CD4-positive, alpha-beta T cell treated with Interleukin-17A for 4 hours (primary cell): ENCODE data around the gene SLC22A12.

Experiments used
- DNase-seq: peaks from one replicate; pipeline ENCODE4 v3.0.0-alpha.2; 2020; ENCODE audit warnings: mixed read lengths

Gene SLC22A12

DNA sequence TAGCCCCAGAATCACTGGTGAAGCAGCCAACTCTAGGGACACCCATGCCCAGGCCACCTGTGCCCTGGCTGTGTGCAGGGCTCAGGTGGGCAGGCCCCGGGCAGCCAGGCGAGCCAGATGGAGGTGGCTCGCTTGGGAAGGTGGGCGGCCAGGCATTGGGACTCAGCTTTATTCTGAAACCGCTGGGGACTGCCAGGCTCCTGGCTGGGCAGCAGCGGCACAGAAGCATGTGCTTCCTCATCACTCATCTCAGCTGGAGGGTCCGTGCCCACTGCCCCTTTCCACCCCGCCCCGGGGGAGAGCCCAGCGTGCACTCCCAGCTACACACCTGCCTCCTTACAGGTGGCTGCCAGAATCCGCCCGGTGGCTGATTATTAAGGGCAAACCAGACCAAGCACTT lies 27.1 kb upstream of the SLC22A12 start:
- DNase-seq: no peak

DNA sequence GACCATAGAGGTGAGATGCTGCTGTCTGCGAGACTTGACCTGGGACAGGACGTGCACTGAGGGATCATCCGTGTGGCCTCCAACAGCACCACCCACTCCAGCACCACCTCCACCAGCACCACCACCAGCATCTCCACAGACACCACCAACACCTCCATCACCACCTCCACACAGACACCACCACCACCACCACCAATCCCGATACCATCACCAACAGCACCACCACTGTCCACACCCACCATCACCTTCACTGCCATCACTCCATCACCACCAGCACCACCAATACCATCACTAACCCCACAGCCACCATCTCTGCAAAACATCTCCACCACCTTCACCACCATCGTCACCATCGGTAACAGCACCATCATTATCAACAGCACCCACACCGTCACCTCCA lies 26.6 kb upstream of the SLC22A12 start:
- no peak for DNase-seq

DNA sequence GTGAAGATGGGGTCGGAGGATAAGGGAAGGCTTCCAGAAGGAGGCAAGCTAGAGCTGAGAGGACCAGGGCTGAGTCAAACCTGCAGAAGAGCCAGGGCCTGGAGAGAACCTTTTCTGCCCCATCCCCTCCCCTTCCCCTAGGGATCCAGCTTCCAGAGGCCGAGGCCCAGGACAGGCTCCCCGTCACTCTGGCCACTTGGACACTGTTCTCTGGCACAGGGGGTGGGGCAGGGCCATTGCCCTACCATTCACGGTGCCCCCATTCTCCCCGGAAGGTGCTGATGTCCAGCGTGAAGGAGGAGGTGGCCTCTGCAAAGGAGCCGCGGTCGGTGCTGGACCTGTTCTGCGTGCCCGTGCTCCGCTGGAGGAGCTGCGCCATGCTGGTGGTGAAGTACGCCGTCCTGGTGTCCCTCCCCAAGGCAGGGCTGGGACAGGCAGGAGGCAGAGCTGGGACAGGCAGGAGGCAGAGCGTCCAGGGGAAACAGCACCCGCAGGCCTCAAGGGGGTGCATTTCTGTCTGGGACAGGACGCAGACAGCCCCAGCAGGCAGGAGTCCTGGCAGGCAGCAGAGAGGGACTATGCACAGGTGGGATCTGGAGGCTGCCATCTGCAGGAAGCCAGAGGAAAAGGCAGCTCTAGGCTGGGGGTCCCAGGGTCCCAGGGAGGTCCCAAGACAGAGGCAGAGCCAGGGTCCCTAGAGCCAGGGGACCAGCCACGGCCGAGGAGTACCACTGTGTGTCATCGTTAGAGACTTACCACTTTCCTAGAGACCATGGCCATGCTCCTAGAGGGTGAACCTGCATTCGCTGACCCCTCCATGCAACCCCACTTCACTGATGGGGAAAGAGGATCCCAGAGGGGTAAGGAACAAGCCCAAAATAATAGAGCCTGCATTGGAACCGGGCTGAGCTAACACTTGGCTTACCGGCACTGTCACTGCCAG lies 25.8 kb upstream of the SLC22A12 start:
- DNase-seq: no peak

DNA sequence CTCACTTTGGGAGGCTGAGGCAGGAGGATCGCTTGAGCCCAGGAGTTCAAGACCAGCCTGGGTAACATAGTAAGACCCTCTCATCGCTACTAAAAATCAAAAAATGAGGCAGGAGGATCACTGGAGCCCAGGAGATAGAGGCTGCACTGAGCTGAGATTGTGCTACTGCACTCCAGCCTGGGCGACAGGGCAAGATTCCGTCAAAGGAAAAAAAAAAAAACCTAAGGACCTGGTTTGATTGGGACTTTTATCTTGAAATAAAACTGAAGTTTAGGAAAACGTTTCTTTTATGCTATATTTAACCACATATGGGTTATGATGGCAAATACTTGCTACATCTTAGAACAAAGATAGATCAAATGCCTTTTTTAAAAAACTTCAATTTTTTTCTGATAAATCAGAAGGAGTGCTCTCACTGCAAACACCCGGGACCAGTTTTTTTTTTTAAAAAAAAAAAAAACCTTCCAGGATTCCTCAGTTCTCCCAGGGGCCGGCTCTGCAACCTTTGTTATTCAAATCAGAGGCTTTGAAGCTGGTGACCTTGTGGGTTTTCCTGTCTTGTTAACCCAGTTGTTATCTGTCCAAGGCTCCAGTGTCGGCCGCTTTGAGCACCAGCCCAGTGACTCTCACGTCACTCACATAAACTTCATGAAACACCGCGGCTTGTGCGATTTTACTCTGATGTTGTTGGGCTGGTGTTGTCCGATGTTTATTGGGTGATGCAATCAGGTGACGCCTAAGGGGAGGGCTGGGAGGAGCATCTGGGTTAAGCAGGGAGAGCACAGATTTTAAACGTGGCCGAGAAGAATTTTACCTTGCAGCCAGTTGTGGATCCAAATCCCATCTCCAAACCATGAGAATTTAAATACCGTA lies 24.7 kb upstream of the SLC22A12 start:
- DNase-seq: peak; percentile 12

DNA sequence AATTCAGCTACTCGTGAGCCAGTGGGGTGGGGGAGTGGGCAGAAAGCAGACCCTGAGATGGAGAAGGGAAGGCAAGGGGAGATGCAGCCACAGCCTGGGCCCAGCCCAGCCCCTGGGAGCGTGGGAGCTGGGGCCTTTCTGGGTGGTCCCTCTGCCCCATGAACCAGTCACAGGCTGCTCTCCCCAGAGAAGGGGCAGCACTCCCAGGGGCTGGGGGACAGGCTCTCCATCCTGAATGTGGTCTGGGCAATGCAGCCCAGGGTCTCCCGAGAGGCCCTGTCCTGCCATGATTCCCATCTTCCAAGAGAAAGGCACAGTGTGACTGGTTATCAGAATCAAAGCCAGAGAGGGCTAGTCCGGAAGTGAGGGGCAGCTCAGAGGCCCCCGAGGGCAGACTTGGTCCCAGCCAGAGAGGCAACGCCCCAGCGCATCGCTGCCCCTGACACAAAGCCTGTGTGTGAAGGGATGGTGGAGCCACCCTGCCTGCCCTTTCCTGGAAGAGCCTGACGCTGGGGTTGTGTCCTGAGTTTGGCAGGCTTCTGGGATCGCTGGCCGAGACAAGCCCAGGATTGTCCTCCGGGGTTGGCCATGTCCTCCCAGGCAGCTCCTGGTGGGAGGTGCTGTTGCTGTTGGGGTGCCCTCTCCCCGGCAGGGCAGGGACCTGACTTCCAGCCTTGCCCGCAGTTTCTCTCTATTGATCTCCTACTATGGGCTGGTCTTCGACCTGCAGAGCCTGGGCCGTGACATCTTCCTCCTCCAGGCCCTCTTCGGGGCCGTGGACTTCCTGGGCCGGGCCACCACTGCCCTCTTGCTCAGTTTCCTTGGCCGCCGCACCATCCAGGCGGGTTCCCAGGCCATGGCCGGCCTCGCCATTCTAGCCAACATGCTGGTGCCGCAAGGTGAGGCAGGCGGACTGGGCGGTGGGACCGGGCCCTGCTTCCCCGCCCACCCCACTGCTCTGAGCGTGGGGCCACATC lies 23.8 kb upstream of the SLC22A12 start:
- no peak for DNase-seq

DNA sequence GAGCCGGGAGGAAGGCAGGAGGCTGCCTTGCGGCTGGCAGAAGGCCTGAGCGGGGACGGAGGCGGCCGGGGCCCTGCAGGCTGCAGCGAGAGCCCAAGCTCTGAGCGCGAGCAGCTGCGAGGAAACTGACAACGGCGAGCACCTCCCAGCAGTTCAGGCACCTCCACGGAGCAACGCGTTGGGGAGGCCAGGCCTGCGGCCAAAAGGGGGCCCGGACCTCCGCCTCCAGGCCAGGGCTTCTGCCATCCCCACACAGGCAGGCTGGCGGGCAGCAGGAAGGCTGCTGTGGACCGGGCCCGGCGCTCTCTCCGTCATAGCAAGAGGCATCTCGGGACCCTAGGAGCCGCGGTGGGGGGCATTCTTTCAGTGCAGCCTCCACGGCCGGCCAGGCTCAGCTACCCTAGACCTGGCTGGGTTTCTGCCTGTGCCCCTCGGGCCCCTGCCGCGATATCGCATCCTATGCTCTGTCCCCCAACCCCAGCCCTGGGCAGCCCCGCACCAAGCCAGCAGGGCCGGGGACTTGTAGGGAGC lies 22.9 kb upstream of the SLC22A12 start:
- no peak for DNase-seq

DNA sequence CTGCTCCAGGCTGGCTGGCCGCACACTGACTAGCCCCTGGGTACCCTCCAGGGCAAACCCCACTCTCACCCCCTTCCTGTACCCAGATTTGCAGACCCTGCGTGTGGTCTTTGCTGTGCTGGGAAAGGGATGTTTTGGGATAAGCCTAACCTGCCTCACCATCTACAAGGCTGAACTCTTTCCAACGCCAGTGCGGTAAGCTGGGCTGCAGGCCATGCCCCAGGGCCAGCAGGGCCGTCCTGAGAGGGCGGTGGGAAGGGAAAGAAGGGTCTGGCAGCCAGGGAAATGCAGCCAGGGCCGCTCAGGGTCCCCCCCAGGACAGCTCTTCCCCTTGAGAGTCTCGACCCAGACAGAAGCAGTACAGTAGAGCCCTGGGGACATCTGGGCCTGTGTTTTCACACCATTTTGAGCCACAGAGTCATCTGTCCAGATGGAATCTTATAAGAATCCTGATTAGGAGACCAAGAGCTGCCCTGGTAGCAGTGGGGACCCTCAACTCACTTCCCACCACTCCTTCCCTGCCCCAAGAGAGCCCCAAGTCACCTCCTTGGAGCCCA lies 22.4 kb upstream of the SLC22A12 start:
- no peak for DNase-seq

DNA sequence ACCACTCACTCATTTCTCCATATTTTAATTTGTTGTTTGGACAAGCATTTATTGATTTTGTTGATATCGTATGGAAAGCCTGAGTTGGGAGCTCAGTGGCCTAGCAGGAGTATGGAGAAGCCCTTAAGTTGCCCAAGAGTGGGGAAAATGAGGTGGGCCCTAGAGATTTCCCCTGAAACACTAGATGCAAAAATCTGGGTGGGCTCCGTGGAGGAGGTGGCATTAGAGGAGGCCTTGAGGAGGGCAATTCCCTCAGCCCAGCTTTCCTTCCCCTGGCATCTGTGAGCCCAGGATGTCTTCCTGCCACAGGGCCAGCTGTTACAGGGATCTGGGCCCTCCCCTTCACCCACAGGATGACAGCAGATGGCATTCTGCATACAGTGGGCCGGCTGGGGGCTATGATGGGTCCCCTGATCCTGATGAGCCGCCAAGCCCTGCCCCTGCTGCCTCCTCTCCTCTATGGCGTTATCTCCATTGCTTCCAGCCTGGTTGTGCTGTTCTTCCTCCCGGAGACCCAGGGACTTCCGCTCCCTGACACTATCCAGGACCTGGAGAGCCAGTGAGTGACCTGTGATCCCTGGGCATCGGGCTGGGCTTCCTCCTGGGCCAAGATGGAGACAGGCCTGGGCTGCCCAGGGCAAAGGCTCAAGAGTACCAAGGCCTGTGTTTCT lies 21.6 kb upstream of the SLC22A12 start:
- no peak for DNase-seq

DNA sequence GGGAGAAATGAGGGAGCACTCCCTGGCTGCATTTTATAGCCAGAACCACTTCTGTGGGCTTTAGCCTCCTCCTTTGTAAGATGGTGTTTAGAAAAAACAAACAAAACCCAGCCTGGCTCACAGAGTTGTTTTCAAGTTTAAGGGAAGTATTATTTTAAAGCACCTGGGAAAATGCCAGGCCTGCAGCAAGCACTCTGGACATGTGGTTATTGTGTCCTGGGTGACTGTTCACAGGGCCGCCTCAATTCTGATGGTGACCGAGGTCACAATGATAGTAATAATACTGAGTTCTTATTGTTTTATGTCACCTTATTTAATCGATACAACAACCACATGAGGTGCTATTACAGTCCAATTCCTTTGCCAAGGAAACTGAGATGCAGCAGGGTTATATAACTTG lies 20.7 kb upstream of the SLC22A12 start:
- no peak for DNase-seq

DNA sequence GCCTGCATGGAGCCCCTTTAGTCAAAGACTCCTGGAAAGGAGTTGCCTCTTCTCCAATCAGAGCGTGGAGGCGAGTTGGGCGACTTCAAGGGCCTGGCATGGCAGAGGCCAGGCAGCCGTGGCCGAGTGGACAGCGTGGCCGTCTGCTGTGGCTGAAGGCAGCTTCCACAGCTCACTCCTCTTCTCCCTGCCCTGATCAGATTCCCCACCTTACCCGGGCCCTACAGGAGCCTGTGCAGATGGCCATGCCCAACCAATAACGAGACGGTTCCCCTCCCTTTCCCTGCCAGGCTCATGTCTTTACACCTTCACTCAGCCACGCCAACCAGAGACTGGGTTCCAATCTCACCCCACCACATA lies 20.0 kb upstream of the SLC22A12 start:
- no peak for DNase-seq

DNA sequence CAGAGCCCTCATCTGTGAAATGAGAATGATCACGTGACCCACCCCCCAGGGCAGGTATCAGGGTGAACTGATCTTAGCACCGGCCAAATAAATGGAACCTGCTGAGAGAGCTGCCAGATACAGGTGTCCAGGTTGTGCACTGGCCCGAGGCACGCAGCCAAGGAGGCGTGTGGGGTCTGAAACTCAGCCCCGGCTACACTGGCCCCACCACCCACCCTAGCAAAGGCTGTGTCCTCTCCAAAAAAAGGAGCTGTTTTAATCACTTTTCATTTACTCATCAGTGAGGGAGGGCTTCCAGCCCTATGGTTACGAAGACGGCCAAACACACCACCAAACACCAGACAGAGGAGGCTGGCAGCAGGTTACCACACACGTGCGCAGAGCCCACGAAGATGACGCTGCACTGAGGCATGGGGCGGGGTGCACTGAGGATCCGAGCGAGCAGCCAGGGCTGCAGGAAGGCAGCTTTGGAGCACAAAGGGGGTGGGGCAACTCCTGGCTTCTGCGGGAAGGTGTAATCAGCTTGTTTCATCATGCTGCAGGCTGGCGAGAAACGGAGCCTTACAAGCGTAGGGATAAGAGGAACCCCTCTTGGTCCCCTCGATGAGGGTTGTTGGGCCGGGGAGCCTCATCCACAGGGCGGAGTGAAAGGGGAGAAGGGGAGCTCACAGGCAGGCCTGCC lies 19.5 kb upstream of the SLC22A12 start:
- no peak for DNase-seq

DNA sequence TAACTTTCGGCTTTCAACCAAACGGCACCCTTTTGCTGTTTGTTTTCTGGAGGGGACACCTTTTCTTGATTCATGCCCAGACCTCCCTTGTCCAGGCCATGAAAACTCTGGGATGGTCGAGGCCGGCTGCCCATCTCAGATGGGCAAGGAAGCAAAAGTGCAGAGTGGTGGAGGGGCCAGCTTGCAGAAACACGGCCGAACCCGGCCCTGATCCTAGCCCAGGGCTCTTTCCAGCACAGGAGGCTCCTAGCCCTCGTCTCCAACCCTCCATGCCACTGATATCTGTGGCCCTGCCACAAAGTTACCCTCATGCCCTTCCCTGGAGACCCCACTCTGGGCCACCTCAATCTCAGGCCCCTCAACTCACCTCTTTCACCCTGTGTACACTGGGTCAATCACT lies 18.9 kb upstream of the SLC22A12 start:
- no peak for DNase-seq

DNA sequence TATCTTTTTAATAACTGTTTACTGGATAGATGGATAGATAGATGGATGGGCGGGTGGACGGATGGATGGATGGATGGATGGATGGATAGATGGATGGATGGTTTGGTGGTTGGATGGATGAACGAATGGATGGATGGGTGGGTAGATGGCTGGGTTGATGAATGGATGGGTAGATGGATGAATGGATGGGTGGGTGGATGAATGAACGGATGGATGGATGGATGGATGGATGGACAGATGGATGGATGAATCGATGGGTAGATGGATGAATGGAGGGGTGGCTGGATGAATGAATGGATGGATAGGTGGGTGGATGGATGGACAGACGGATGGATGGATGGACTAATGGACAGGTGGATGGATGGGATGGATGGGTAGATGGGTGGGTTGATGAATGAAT lies 13.8 kb upstream of the SLC22A12 start:
- no peak for DNase-seq

DNA sequence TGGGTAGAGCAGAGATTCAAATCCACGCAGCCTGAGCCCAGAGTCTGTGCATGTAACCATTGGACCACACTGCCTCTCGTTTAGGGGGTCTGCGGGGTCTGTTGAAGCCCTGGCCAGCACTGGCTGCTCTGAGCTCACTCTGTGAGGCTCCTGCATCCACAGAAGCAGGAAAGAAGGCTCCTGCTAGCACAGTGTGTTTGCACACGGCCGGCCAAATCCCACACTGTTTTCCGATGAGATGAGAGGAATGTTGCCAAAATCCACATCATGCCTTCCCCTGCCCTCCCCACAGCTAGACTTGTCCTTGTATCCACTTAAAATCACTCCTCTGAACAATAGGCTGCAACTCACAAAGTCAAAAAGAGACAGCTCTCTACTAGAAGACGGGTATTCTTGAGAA lies 10.6 kb upstream of the SLC22A12 start:
- no peak for DNase-seq

DNA sequence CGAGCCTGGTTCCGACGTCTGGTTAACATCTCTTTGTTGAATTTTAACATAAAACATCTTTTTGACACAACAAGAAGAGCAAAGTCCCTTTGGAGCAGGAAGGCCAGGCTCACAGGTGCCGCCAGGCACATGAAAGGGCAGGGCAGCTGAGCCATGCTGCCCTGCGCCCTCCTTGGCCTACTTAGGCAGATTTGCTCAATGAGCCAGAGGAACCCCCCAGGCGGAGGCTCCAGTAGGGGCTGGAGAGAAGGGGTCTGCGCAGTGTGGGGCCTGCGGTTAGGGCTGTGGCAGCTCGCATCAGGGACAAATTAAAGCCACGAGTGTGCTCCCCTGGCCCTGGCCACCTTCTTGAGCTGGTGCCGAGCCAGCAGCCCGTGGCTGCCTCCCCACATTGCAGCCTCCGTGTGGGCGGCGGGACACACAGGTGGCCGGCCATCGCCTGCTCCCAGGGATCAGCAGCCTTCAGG lies 9.9 kb upstream of the SLC22A12 start:
- no peak for DNase-seq

DNA sequence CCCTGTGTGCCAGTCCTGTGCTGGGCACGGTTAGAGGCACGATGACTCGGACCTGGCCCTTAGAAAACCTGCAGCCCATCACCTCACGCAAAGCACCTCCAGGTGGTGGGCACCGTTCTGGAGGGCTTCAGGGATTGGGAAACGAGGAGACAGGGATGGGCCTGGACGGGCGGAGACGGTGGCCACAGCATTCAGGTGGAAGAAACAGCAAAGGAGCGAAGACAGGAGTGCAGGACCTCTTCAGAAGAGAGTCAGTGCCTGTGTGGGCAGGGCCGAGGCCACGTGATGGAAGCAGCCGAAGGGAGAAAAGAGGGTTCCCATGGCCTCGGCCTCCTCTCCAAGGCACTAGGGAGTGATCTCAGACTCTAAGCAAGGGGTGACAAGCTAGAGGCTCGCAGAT lies 8.1 kb upstream of the SLC22A12 start:
- no peak for DNase-seq

DNA sequence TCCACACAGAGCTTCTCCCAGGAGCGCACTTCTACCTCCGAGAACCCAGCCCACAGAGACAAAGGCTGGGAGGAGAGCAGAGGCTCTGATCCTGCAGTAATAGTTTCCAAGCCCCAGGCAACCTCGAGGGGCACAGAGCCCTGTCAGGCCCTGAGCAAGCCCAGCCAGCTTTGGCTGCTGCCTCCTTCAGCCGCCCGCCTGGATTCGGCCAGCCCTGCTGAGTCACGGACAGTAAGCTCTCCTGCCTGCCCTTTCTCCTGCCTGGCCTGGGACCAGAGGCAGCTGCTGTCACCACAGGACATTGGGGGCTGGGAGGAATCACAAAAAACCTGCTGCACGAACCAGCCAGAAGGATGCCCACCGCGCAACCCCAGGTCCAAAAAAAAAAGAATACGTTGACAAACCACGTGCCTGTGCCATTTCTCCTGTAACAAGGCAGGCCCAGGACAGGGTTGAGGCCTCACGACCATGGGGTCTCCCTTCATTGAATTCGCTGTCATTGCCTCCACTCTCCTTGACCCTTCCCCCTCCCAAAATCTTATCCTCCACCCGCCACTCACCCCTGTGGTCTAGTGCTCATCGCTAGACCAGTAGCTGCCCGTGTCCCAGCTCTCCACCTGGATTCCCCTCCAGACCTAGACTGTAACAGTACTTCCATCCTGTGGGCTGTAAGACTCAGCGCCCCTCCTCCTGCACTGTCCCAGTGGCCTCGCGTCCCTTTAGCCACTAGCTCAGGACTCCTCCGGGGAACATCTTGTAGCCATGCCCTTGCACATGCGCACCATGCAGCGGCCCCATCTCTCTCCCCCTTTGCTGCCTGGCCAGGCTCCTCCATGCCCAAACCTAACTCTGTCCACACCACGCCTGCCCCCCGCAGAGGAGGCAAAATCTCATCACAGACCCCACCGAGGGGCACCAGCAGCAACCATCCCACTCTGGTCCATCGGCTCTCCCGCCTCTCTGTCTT lies 7.4 kb upstream of the SLC22A12 start:
- no peak for DNase-seq

DNA sequence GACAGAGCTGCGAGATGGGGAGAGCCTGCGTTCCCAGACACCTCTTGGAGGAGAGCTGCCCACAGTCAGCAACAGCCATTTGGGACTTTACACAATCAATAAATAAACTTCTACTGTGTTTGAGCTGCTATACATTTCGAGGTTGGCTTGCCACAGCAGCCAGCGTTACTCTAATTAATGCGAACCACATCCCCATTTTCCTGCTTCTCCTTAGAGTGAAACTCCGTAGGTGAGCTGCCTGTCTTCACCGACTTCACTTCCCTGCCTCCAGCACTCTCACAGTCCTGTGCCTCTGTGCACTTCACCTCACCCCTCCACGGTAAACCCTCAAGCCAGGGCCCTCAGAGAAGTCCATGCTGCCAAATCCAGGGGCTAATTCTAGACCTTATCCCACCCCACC lies 5.9 kb upstream of the SLC22A12 start:
- DNase-seq: no peak

DNA sequence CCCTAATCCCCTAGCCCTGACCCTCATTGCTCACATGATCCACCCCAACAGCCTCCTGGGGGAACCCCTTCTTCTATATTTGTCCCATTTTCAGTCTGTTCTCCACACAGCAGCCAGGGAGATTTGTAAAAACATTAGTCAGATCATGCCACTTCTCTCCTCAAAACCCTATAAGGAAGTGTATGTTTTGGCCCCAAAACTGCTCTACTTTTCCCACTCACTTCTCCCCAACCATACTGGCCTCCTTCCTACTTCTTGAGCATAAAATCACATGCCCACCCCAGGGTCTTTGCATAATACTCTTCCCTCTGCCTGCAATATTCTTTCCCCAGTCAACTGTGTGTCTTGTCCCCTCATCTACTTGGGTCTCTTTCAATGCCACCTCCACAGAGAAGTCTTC lies 4.7 kb upstream of the SLC22A12 start:
- DNase-seq: no peak

DNA sequence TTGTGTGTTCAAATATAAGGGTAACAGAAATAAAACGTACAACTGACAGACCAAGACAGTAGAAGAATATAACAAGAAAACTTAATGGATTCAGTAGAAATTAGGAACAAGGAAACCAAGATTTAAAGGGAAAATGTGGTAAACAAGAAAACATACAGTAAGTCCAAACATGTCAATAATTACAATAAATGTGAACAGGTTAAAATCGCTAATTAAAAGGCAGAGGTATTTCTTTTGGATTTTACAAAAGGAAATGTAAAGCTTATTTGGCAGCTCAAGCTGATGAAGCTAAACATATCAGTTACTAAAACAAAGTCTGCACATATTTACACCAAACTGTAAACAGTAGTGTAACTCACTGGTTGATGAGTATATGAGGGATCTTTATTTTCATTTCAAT lies 2.3 kb upstream of the SLC22A12 start:
- no peak for DNase-seq
